GM20431 (cell line): ENCODE measurements around the gene OR5H14.
"Not testable (repeated sequence)": the region's sequence is repeated elsewhere in the genome, so short reads cannot be mapped to it uniquely, and the experiment has no call there.

Source experiments
- in situ Hi-C: fragments of 300-500 bp; cut with MseI, MboI; formaldehyde crosslinking; loops from one replicate; pipeline ENCODE4 v1.15.0; 2020; ENCODE audit warnings: low sequenced_read_pairs; ENCODE audit not compliant: unreplicated experiment

OR5H14 gene

DNA sequence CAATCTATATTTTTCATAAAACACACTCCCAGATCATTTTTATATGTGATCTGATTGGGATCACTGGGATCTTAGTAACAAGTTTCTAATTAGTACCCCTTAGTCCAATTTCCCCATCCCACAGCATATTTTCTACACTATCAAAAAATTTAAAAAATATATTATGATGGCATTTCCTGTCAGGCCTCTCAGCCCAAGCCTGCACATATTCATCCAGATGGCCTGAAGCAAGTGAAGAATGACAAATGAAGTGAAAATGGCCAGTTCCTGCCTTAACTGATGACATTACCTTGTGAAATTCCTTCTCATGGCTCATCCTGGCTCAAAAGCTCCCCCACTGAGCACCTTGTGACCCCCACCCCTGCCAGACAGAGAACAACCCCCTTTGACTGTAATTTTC lies 43.6 kb downstream of the OR5H14 start:
- in situ Hi-C loops: not testable (repeated sequence)

DNA sequence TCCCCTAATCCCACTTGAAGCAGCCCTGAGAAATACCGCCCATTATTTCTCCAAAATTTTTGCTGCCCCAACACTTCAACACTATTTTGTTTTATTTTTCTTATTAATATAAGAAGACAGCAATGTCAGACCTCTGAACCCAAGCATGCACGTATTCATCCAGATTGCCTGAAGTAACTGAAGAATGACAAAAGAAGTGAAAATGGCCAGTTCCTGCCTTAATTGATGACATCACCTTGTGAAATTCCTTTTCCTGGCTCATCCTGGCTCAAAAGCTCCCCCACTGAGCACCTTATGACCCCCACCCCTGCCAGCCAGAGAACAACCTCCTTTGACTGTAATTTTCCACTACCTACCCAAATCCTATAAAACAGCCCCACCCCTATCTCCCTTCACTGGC lies 49.0 kb downstream of the OR5H14 start:
- in situ Hi-C loops: not testable (repeated sequence)

DNA sequence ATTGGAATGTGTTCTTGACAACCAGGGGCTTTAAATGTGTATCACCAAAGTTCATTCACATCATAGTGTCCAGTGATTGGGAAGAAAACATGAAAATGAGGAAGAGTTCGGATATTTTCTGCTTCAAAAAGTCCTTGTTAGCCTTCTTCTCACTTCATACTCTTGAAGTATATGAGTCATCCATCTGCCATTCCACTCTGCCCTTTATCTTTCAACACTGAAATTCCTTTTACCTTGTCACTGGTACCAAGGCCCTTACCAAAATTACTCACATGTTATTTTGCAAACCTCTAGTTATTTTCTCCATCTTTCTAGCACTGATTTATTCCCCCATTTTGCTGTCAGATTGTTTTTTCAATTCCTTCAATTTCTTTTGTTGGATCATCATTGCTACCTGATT lies 51.7 kb downstream of the OR5H14 start:
- in situ Hi-C loops: no loop called here
